ENCODE data around the gene ZNFX1.
A peak's percentile ranks its signal among the peaks of the same experiment; 100 is the strongest.
"Not testable (repeated sequence)": the region's sequence is repeated elsewhere in the genome, so short reads cannot be mapped to it uniquely, and the experiment has no call there.

The ZNFX1 gene

DNA sequence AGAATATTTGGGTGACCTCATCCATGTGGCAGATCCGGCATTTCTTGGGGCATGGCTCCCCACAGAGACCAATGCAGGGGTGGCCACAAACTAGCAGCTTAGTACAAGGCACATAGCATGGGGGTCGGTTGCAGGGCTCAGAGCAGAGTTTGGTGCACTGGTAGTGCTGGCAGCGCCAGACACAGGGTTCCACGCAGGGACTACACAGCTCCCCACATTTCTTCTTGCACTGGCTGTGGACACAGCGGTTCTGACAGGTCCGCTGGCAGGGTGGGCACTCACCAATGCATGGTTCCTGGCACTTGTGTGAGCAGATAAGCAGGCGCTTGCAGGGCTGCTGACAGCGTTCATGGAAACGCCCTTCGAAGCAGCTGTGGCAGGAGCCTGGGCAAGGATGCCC lies 29.6 kb downstream of the ZNFX1 start:
- DNase-seq (ENCODE audit: low read depth) = no peak

DNA sequence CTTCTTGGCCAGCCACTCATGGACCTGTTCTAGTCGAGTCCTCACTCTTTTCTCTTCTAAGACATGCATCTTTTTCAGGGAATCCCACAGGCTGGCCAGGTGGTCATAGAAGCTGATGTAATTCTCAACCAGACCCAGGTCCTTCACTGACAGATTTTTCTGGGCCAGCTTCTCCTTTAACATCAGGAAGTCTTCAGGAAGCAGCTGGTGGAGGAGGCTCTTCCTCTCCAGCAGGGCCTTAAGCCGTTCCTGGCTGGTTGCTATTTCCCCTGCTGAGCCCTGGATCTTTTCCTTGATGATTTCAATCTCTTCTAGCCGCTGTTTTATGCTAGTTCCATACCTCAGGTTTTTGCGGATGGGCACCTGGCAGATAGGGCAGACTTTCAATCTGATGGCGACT lies 30.1 kb downstream of the ZNFX1 start:
- no peak for DNase-seq (ENCODE audit: low read depth)

DNA sequence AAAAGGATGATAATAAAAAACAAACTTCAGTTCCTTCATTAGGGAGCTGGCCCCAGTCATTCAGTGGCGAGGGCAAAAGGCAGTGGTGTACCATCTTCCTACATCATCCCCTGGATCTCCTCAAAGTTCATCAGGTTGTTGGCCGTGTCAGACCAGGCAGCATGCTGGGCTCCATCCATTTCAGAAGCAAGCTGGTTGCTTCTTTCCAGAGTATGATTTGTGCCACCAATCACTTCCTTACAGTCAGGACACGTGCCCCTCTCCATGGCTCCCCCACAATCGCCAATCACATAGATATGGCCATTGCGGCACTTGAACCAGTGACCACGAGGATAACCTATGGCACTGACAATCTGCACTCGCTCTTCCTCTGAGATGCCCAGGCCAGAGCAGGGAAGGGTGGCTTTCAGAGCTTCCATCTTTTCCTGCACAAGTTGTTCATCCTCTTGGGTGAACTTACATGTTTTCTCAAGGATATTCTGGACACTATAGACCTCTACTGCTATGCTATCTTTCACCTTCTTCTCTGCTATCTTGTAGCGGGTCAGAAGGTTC lies 30.6 kb downstream of the ZNFX1 start:
- no peak for DNase-seq (ENCODE audit: low read depth)

DNA sequence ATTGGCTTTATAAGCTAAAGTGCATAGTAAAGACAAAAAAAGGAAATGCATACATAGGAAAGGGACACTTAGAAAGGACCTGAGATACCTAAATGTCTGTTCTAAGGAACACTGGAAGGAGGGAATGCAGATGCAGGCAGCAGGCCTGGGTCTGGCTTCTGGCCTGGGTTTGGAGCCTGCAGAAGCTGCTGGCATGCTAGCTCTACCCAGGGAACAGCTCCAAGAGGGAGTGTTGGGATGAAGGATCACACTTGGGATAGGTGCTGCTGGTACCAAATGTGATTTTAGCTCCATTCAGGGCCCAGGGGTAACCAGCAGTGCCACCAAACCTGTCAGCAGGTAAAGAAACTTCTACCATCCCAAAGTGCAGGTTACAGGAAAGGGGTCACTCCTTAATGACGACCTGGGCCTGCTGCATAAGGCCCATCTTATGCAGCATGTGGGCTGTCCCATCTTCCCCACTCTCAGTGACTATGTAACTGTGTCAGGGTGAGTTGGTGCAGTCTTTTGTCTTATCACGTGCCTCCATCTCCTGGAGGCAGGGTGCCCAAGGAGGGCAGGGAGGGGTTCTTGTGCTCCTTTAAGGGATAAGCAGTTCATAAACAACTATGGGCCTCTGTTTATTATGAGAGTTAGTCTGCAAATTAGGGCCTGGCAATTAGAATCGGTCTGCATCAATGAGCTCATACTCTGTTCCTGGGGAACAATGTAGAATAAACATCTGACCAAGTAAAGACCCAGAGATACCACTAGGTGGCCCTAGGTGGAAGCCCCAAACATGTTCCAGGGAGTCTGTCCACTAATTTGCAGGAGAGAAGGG lies 31.7 kb downstream of the ZNFX1 start:
- DNase-seq (ENCODE audit: low read depth) = no peak

DNA sequence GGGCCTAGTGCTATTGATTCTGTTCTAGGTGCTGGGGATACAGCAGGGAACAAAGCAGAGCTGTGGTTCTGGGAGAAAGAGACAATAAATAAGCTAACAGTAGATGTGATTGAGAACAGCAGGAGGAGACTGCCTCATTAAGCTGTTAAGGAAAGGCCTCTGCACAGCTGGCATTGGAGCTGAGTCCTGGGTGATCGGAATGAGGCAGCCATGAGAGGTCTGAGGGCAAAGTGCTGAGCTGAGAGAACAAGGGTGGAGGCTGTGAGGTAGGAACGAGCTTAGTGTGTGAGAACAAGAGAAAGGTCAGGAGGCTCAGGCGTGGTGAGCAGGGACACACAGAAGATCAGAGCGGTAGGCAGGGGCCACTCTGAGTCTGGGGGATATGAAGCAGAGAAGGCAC lies 40.3 kb downstream of the ZNFX1 start:
- no peak for DNase-seq (ENCODE audit: low read depth)

DNA sequence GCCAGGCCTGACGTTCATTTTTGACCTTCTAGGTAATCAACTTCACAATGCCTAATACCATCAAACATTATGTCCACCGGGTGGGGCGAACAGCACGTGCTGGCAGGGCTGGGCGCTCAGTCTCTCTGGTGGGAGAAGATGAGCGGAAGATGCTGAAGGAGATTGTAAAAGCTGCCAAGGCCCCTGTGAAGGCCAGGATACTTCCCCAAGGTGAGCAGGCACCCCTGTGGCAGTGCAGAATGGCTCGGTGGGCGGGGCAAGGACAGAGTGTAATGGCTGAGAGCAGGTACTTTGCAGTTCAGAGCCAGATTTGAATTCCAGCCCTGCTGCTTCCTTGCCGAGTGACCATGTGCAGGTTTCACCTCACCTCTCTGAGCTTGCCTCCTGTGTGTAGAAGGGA lies 41.6 kb downstream of the ZNFX1 start:
- DNase-seq (ENCODE audit: low read depth) = no peak

DNA sequence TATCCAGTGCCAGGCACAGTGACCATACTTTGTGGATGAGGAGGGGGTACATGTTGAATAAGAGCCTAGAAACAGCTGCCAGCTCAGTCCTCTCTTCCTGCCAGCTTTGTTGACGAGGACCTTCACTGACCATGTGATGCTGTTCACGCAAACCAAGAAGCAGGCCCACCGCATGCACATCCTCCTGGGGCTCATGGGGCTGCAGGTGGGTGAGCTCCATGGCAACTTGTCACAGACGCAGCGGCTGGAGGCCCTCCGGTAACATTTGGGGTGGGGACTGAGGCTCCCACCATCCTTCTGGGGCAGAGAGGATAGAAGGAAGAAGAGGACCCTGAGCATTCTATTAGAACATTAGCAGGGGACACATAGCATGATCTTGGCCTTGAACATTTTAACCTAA lies 43.0 kb downstream of the ZNFX1 start:
- no peak for DNase-seq (ENCODE audit: low read depth)

DNA sequence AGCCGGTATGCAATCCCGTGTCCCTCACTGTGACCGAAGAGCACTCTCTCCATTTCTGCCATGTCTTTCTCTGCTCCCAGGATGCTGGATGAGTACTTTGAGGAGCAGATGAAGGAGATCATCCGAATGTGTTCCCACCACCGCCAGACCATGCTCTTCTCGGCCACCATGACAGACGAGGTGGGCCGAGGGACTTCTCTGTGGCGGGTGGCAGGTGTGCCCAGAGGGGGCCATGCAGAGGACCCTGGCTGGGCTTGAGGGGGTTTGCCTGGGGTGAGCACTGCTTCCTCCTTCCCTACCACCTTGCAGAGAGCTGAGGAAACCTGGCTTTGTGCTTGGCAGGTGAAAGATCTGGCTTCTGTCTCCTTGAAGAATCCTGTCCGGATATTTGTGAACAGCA lies 44.6 kb downstream of the ZNFX1 start:
- no peak for DNase-seq (ENCODE audit: low read depth)

DNA sequence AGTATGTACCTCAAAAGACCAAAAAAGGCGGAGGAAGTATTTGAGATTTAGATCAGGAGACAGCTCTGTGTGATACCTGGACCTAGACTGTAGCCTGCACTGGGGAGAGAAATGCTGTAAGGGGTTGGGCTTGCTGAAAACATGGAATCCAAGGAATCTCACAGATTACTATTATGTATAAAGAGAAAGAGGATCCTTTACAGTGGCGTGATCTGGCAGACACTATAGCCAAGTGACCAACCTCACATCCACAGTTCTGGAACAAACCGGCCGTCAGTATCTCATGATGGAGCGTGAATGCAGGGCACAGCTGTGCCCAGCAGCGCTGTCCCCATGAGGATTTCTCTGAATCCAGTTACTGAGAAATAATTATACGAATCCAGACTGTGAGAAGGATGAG lies 46.4 kb downstream of the ZNFX1 start:
- DNase-seq (ENCODE audit: low read depth) = no peak

DNA sequence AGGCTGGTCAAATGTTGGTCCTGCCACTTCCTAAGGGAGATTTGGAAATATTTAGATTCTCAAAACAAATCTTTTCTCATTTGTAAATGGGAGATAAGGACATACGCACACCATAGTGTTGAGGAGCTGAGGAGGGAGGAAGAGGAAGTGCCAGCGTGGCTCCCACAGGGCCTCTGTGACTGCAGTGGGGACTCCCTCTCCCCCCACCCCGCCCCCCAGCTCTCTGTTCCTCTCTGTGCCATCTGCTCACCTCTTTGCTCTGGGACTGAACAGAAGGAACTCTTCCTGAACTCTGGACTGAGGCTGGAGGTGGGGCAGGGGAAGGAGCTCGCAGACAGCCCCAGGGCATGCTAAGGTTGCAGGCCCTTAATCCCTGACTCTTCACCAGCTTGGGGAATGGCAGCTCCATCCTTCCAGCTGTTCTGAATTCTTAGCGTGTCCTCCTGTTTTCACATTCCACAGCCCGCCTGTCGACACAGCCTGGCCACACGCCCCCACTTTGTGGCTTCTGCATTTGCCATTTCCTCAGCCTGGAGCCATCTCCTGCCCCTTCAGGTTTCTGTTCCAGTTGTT lies 47.2 kb downstream of the ZNFX1 start:
- no peak for DNase-seq (ENCODE audit: low read depth)

DNA sequence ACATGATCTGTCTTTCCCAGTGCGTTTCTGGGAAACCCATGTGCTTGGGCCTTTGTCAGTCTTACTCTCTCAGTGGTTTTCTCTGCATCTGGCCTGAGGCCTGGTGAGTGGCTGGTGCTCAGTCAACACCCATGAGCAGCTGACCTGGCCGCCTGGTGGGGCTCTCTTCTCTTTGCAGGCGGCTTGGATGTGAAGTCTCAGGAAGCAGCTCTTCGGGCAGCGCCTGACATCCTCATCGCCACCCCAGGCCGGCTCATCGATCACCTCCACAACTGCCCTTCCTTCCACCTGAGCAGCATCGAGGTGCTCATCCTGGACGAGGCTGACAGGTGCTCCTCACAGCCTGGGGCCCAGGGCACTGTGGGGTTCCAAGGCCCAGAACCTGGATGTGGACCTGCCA lies 47.8 kb downstream of the ZNFX1 start:
- DNase-seq (ENCODE audit: low read depth) = no peak

DNA sequence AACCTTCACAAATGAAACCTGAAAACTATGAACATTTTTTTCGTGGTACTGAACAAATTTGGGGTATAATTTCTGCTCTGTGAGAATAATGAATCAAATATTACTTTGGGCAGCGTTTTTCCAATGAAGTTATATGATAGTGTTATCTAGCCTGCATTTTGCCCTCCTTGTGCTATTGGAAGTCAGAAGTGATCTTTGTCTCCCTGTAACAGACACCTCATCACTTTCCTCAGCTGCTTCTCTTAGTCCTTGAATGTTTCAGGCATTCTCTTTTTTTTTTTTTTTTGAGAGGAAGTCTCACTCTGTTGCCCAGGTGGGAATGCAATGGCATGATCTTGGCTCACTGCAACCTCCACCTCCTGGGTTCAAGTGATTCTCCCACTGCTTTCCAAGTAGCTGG lies 48.5 kb downstream of the ZNFX1 start:
- DNase-seq (ENCODE audit: low read depth) = no peak

DNA sequence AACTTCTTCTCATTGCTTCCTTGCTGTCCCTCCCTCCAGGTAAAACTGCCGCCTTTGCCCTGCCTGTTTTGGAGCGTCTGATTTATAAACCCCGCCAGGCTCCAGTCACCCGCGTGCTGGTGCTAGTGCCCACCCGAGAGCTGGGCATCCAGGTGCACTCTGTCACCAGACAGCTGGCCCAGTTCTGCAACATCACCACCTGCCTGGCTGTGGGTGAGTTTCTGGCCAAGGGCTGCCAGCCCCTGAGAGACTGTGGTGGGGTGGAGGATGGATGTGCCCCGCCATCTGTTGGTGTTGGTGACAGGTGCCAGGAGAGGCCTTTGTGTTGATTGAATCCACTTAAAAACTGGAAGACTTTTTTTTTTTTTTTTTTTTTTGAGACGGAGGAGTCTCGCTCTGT lies 49.2 kb downstream of the ZNFX1 start:
- DNase-seq (ENCODE audit: low read depth) = no peak

DNA sequence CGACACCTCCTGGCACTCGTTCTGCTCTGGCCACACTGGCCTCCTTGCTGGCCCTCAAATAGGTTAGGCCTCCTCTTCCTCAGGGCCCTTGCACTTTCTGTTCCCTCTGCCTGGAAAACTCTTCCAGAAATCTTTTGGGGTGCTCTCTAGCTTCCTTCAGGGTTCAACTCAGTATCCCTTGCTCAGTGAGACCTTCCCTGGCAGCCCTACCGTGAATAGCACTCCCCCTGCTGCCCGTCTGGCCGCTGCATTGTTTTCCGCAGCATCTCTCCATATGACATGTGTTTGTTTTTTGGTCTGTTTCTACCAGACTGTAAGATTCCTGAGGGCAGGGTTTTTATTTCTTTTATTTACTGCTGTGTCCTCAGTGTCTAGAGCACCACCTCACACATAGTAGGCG lies 52.0 kb downstream of the ZNFX1 start:
- no peak for DNase-seq (ENCODE audit: low read depth)

DNA sequence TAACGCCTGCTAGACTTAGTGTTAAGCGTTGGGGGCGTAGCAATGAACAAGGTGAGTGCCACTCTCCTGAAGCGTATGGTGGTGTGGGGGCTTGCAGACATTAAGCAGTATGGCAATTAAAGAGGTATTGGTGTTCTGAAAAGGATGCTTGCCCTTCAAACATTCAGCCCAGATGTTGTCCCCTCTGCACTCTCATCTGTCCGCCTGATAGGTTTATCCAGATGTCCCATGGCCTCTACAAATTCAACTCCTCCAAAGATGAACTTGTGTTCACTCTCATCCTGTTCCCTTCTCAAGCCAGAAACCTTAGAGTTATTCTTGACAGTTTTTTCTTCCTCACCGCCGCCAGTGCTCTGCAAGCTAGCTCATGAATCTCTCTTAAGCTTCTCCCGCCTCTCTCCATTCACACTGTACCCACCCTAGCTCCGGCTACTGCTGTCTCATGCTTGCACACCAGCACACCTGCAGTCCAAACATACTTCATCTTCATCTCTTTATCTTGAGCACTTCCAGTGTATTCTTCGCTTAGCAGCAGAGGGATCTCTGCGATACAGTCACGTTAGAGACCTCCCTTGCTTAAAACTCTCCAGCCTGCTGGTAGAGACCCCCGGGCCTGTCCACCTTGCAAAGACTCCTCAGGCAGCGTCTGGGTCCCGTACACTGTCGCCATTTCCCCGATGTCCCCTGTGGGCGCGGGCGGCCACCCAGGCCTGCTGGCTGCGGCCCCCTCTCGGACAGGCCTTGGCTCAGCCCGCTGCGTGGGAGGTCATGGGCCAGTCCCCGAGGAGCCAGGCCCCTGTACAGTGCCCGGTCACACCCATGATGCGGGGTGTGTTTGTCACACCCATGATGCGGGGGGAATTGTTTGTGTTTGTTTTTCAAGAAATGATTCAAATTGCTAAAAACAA lies 57.7 kb downstream of the ZNFX1 start:
- no peak for DNase-seq (ENCODE audit: low read depth)

DNA sequence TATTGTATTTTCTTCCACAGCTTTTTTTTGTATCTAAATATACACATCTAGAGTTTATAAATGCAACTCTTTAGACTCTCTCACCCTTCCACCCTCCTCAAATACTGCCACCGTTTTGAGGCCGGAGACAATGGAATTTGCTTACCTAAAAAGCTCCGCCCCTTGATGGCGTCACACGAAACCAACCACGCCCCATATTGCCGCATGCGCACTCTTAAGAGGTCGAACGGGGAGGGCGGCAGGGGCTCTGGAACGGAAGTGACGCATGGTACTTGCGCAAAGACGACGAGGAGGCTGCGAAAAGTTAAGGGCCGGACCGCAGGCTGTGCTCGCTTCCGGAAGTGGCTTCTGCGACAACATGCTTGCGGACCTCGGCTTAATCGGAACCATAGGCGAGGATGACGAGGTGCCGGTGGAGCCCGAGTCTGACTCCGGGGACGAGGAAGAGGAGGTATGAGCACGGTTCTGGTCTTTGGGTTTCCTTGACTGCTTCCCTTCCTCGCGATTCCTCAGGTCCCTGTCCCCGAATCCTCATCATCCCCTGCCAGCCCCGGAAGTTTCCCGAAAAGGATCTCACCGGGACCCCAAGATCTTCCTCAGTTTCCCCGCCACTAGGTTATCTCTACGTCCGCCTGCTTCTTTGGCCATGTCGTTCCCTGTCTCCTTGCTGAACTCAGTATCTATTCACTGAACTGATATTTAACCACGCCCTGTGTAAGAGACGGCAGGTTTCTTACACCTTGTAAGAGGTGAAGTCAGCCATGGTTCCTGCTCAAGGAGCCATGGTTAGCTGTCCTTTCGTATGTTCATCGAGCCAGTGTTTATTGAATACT lies 58.5 kb downstream of the ZNFX1 start, which contains the start of gene DDX27:
DDX27 (plus strand) TSS at position 326 of the 833 bp plus-strand sequence; CDS start at position 359, 33 bp downstream.
- DNase-seq (ENCODE audit: low read depth) = peak; percentile 92

DNA sequence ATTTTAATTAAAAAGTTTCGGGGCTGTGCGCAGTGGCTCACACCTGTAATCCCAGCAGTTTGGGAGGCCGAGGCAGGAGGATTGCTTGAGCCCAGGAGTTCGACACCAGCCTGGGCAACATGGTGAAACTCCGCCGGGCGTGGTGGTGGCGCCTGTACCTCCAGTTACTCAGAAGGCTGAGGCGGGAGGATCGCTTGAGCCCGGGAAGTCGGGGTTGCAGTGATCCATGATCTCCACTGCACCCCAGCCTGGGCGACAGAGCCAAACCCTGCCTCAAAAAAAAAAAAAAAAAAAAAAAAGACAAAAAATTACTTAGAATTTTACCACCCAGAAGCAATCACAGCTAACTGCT lies 59.1 kb downstream of the ZNFX1 start:
- DNase-seq (ENCODE audit: low read depth) = not testable (repeated sequence)

DNA sequence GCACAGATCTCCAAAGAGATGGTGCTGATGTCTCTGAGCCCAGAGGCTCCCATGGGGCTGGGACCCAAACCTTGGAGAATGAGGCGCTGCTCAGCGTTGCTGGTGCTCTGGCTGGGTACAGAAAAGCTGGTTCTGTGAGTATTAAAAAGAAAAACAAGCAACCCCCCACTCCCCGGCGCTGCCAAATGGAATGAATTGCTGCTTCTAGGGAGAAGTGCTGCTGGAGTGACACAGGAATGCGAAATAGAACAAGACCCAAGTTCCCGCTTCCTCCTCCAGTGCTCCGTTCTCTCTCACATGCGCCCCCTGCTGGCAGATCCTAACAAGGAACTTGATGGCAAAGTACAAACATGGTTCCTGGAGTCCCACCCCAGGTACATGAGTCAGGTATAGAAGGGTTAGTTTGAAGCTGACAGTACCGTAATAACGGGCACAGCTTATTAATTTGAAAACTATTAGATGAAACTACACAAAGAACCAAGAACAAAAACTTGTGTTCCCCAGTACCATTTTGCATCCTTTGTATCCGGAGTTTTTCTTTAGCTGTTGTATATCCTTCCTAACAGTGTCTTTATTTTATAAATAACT lies 60.8 kb downstream of the ZNFX1 start:
- peak; percentile 84 for DNase-seq (ENCODE audit: low read depth)

DNA sequence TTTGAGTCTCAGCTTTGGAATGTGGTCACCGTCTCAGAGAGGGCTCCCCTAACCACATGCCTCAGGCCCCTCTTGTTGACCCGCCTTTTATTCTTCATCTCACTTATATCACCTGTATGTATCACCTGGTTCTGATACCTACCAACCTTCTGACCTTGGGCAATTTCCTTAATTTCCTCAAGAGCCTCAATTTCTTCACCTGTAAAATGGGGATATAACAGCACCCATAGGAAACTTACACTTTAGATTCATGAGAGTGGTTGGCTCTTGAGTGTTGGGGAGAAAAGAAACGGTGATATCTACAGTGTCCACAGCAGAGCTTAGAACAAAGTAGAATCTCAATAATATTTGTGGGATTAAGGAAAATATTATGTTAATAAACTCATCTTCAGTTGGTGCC lies 62.6 kb downstream of the ZNFX1 start:
- DNase-seq (ENCODE audit: low read depth) = no peak

DNA sequence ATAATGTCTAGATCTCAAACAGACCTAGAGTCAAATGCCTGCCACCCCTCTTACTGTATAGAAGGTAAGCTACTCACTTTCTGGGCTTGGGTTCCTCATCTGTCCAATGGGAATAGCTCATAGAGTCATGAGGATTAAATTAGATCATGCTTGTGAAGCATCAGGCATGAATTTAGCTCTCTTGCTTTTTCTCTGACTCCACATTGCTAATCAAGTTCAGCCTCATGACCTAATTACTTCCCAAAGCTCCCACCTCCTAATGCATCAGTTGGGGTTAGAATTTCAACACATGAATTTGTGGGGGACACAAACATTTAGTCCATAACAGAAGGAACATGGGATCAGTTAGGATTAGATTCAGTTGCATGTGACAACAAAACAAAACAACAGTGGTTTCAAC lies 63.3 kb downstream of the ZNFX1 start:
- no peak for DNase-seq (ENCODE audit: low read depth)

DNA sequence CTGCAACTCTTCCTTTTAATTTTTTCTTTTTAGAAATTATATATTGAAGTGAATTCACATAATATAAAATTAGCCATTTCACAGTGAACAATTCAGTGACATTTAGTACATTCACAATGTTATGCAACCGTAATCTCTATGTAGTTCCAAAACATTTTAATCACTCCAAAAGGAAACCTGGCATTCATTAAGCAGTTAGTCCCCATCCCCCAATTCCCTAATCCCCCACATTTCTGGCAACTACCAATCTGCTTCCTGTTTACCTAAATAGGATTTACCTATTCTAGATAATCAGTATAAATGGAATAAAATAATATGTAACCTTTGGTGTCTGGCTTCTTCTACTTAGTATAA lies 67.1 kb downstream of the ZNFX1 start:
- DNase-seq (ENCODE audit: low read depth) = no peak

All from activated T-helper 1 cell treated with Interleukin-2 at 50 U/mL for 16 hours (primary cell).